Inflammatory macrophage treated with lipopolysaccharide for 1 hour (primary cell): ENCODE measurements around the gene CPXM2.

Experiments
- DNase-seq, 2 donors: peaks; one replicate each; pipeline ENCODE4 v3.0.0-alpha.2; 2020 to 2022

CPXM2 gene

DNA sequence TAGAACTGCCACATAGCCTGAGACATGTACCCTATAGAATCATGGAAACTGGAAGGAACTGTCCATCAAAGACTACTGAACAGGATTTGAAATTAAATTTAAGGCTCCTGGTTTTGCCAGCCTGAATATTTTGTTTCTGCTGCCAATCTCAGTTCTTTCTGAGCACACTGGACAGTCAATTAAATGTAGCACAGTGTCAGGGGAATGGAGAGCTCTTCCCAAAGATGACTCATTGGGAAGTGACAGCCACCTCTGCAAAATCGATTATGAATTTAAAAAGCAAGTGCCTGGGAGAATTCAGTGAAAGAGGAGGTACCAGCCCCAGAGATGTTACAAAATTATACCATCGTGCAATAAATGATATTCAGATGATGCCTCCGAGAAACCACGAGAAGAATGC lies 47.8 kb downstream of the CPXM2 start:
- no peak for DNase-seq

DNA sequence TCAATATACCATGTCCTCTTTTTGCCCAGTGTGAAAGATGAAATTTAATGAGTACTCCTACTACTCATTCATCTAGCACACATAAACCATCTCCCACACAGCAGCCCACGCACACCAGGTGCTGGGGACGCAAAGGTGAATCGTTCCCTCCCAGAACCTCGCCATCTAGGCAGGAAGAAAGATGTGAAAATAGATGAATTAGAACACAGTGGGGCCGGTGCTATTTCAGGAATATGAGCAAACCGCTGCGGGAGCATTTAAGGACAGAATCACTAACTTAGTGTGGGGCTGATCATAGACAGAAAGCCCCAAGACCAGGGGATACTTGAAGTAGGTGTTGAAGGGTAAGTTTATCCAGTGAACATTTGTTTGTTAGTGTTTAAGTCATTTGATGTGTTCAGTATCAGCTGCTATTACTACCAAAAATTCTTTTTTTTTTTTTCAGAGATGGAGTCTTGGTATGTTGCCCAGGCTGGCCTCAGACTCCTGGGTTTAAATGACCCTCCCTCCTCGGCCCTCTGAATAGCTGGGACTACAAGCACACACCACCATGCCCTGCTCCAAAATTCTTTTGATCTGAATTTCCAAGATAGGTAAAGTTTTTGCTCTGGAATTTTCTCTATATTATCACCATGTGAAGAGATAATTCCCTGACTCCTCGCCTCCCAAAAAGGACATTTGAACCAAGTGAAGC lies 48.8 kb downstream of the CPXM2 start:
- no peak for DNase-seq

DNA sequence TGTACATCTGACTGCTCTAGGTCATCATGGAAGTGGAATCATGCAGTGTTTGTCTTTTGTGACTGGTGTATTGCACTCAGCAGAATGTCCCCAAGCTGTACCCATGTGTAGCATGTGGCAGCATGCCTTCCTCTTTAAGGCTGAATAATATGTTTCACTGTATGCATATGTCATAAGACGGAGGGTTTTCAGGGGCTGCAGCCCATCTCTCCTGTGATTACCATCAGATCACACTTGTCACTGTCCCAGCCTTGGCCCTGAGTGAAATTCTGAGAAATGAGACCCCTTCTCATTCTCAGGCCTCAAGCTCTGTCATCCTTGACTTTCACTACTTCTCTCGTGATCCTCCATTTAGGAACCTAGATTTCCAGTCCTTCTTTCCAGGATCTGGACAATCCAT lies 50.0 kb downstream of the CPXM2 start:
- DNase-seq = no peak

DNA sequence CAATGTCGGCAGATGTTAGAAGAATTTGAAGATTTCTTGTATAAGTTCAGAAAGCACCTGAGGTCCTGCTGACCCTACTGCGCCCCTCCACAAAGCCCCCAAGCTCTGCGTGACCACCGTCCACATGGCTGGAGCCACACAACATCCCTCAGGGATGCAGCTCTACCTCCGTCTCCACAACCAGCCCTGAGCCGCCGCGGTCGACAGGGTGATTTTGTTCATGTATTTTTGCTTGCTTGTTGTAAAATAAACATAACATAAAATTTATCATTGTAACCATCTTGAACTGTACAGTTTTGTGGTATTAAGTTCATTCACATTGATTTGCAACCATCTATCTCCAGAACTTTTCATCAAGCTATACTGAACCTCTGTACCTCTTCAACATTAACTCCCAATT lies 50.5 kb downstream of the CPXM2 start:
- no peak for DNase-seq

DNA sequence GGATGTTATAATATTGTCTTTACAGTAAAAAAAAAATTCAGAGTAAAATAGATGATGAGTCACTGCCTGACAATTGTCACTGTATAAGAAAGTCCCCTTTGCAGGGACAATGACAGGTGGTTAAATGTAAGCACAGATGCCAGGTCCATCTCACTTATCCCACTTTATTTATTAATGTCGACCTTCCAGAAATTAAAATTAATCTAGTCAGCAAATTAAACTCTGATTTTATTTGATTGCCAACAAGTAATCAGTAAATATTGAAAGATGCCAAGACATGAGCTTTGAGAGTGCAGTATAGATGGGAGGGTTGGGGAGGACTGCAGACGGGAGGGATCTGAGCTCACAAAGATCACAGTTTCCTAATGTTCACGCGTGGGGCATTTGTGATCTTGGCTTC lies 50.9 kb downstream of the CPXM2 start:
- no peak for DNase-seq

DNA sequence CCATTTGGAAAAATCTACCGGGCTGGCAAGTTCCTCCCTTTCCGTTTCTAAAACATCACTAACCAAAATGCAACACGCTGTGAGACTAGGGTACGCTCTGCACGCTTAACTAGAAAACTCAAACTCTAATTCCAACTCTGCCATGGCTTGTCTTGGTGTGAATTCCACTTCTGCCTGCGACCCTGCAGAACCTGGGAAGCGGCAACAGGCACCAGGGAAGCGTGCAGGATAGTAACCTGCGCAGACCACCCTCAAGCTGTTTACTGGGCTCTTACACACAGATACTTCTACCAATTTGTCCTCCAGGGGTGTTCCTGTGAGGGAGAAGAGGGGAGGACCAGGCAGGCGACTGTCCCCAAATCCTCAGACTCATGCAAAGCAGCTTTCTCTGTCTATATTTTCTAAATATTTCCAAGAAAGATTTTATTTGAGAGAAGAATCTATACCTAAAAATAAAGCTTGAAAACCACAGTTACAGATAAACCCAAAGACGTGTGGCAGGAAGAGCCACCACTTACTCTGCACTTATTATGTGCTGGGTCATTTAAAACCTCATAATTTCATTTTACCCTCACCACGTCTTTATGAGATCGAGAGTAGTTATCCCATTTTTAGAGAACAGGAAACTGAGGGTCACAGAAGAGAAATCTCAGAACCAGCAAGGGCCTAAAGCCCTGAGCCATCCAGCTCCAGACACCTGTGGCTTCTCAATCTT lies 52.9 kb downstream of the CPXM2 start:
- no peak for DNase-seq

DNA sequence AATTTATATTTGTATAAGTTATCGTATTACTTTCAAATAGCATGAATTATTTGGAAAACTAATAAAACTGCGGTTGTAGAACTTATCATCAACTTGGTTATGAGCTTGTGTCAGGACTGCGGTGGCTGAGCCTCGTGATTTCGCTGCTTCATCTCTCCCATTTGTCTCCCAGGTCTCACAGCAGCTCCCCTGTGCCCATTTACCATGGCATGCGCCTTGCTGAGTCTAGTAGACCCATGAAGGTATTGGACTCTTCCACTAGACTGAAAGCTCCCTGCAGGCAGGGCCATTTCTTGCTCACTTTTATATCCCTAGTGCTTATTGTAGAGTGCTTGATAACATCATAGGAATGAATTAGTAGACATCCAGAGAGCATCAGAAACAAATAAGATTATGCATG lies 53.9 kb downstream of the CPXM2 start:
- DNase-seq = no peak

DNA sequence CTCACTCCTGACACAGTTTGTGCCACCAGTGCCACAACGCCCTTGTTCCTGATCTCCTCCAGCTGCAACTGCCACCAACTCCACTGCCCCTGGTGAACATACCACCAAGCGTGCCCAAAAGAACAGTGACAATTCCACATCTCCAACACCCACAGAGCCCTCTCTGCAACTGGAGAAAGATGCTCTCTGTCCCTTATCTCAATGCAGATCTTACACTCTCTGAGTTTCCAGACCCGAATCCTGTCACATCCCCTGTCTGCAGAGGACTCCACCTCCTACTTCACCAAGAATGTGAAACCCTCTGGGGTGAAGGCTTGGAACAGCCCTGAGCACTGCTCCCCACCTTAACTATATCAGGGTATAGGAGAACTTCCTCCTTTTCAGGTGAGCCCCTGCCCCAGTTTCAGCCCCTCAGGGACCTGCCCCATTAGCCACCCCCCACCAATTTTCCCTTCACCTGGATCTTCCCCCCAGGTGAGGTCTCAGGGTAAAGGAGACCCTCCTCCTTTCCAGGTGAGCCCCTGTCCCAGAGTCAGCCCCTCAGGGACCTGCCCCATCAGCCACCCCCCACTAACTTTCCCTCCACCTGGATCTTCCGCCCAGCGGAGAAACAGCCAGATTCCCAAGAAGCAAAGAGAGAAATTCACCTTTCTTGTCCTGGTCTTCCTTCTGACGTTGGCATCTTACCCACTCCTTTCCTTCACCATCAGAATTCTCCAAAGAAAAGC lies 55.0 kb downstream of the CPXM2 start:
- no peak for DNase-seq

DNA sequence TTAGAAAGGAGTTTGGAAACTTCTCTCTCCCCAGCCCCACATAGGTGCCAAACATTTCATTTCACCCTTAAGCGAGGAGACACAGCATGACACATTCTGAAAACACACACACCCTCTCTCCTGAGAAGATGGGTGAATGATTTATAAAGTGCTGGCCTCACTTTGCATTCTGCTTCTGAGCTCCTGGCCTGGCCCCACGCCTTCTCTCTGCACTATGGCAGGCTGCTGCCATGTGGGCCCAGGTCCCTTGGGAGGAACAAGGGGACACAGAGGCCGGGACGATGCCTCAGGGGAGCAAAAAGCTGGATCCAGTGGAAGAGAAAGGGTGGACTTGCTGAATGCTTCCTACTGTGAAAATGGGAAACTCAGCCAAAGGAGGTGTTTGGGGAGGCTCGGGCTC lies 56.0 kb downstream of the CPXM2 start:
- DNase-seq = no peak

DNA sequence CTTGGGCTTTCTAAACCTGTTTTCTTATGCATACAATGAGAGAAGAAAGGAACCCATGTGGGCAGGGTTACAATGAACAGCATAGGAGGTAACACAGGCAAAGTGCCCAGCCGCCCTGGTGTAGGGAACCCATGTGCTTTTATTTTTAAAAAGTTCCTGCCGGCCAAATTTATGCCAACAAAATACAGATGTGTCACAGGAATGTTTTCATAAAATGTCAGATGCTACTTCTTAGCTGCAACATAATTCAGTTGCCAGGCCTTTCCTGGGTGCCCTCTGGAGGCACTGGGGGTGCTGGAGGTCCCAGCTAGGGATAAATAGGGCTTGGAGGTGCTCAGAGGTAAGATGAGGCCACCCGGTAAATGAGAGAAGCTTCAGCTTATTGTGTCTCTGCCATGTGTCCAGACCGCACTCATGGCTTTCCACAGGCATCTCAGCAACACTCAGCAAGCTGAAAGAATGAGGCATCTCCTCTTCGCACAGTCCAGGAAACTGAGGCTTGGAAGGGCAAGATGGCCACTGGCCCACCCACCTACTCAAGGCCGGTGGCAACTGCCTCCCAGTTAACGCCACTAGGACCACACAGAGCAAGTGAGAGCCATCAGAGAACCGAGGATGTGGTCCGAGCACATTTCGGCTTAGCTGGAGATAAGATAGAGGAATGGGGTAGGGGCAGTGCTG lies 58.3 kb downstream of the CPXM2 start:
- no peak for DNase-seq

DNA sequence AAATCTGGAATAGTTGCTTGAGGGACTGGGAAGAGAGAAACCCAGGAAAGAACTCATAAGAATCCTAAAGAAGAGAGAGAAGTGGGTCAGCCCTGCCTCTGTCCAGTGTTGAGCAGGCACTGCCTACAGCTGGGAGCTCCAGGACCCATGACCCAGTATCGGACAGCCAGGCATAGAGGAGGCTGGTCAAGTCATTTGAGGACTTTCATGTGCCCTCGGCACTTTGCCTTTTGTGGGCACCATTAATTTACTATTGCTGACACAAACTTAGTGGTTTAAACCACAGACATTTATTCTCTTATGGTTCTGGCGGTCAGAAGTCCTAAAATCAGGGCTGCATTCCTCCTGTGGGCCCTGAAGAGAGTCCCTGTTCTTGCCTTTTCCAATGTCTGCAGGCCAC lies 60.3 kb downstream of the CPXM2 start:
- no peak for DNase-seq

DNA sequence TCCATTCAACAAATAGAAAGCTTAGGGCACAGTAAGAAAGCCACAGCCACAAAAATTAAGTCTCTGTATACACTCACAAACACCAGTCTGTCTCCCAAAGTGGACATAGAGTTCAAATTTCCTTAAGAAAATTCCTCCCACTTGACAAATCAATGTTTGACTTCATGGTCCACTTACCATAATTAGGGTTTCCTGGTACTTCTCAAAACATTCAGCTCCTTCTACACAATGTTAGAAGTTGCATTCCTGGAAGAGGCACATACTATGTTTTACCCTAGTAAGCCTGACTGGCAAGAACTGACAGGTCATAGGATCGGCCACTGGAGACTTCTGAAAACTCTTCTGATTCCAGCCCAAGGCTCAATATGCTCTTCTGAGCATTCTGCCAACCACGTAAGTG lies 70.5 kb downstream of the CPXM2 start:
- no peak for DNase-seq

DNA sequence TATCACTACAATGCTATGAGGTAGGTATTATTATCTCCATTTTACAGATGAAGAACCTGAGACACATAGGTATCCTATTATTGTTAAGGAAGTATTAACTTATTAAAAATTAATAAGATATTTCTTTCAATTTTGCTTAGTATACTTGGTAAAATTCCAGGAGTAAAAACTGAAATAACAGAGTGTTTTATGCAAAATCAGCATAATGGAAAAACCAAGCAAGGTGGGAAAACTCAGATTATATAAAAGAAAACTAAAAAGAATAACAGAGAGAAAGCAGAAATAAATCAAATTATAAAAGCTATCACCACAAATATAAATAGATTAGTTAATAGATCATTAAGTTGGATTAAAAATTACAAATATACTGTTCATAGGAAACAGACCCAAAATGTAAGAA lies 82.0 kb downstream of the CPXM2 start:
- DNase-seq = no peak

DNA sequence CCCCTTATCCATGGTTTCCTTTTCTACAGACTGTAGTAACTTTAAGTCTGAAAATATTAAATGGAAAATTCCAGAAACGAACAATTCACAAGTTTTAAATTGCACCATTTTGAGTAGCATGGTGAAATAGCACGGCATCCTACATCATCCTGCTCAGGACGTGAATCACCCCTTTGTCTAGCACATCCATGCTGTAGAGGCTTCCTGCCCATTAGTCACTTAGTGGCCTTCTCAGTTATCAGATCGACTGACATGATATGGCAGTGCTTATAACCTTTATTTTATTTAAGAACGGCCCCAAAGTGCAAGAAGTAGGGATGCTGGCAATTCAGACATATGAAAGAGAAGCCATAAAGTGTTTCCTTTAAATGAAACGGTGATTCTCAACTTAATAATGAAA lies 82.7 kb downstream of the CPXM2 start:
- no peak for DNase-seq

DNA sequence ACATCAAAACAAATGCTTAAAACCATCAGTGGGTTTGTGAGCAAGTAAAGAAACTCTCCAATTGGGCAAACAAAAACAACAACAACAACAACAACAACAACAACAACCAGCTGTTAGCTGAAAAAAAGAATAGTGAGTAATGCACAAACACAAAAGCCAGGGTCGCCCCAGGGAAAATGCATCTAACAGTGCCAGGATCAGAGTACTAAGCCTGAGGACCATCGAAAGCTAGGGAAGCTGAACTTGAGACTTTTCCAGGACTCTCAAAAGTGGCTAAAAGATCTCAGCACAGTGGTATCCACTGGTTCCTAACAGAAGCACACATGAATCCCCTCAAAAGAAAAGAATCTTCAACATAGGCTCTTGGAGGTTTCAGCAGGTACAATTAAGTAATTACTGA lies 83.3 kb downstream of the CPXM2 start:
- no peak for DNase-seq

DNA sequence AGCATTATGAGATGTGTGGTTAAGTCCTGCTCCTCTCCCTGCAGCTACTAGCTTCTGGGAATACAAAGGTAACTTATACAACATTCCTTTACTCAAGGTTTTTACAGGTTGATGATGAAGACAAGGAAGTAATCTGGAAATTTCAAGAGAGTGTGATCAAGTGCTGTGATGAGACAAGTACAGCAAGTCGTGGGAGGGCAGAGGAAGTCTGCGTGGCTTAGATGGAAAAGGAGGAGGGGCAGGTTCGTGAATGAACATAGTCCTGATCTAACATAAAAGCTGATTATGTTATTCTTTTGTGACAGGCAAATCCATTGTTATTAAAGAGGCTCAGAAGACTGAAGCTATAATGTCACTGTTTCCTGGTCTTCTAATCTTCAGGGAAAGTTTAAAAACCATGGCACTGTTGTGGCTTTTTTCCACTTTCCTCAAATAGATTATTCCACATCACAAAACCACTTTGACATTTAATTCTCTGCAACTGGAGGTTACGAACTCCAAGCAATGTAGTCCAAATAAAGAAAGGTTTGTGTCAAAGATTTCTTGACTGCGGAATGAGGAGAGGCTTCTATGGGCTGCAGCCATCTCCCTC lies 84.1 kb downstream of the CPXM2 start:
- DNase-seq = no peak

DNA sequence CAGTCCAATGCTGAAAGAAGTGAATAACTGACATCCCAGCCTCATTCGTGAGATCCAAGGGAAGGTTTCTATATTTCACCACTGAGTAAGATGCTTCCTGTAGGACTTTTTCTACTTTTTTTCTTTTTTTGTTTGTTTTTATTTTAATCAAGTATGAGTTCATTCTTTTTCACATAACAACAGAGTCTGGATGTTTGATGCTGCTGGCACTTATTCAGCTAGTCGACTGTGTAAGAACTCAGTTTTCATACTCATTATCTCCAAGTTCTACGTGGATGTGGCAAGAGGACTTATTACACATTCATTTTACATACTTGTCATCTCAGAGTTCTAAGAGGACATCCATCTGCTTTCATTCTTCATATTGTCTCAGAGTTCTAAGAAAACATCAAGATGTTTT lies 86.9 kb downstream of the CPXM2 start:
- DNase-seq = no peak

DNA sequence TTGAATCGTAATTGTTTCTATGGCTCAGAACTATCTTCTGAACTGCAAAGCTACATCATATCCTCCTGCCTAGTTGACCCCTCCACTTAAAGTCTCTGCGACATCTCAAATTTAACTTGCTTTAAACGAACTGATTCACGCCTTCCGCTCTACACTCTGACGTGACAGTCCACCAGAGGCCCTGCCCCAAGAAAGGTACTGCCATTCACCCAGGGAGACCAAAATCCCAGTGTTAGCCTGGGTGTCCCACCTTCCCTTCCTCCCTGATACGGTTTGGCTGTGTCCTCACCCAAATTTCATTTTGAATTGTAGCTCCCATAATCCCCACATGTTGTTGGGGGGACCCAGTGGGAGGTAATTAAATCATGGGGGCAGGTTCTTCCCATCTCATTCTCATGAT lies 90.8 kb downstream of the CPXM2 start:
- DNase-seq = no peak

DNA sequence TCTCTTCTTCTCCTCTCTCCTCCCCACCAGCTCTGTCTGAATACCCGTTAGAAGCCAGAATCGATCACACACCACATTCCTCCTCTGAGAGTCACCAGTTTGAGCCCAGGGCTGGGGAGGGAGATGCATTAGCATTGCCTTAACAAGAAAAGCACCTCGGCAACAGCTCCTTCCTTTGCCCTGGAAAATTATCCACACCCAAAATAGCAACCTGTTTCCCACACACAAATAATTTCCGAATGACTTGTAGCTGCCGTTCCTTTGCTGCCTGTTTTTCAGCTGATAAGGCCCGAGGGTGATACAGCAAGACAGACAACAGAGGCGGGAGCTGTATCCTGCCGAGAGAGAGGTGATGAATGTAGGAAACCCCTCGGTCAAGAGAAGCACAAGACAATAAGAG lies 91.3 kb downstream of the CPXM2 start:
- DNase-seq = no peak

DNA sequence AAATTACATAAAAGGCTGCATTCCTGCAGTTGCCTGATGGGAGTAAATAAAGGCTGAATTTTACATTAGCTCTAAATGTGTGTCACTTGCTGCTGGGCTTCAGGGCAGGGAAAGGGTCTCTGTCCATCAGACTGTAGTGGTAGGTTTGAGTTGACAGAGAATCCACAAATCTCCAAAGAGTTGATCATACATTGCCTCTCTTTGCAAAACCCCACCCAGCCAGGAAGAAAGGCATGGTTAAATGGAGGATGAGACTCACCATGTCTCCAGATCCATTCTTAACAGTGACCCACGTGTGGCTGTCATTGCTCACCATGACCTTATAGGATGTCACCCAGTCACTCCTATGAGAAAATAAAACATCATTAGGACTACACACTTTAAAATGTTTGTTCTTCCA lies 92.8 kb downstream of the CPXM2 start:
- no peak for DNase-seq

DNA sequence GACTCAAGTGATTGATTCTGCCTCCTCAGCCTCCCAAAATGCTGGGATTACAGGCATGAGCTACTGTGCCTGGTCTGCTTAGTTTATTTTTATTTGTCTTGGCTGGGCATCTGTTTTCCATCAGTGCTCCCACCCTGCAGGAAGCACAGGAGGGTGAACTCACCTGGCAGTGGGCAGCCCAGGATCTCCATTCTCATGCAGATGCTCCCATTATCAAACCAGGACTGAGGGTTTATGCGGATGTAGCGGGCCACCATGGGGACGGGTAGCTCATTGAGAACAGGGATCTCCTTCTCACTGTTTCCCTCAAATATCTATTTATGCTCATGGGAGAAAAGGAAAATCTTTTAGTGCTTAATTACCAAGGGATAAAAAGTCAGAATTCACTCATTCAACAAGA lies 93.8 kb downstream of the CPXM2 start:
- DNase-seq = no peak

DNA sequence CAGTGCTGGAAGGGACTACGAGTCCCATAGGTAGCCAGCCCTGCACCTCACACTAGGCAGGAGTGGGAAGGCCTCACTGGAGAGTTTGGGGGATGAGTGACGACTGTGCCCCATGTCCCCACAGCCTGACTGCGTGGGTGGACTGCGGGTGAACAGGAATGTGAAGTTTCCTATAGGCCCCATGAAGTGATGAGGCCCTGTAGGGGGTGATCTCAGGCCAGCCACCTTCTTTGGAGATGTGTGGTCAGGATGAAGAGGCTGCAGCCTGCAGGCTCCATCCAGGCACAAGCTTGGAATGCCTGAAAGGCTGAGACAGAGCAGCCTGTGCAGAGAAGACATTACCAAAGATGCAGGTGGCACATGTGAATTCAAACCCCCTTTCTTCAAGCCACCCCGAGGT lies 94.9 kb downstream of the CPXM2 start:
- DNase-seq = no peak

DNA sequence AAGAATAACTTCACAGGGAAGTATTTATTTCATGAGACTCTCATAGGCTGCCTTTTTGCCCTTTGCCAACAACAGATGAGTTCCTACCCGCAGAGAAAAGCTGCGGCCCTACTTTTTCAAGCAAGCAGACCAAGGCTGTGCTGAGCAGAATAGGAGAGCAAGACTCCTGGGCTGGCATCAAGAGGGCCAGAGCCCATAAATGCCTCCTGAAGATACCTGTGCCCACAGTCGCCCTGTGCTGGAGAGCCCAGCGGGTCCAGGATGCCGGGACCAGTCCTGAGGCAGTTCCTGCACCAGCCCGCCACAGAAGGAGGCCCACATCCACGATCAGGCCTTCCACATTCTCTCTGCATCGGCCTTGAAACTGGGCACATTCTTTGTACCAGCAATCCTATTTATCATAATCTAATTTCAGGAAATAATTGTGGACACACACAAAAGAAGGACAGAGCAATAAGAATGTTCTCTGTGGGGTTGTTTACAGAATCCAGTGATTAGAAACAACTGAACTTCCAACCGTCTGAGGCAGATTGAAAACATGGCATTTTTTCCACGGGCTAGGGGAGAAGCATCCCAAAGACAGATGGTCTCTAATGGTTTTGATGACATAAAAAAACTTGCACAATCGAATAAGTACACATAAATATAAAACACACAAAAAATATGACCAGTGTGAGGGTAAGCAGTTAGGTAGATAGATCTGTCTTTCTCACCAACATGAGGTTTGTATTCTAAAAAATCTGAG lies 95.6 kb downstream of the CPXM2 start:
- DNase-seq = no peak
